Ramos (cell line): ENCODE results near the gene NEGR1.

ENCODE experiments used
- in situ Hi-C: fragments of 300-500 bp; cut with MboI; formaldehyde crosslinking; loops from one replicate; pipeline ENCODE4 v1.14.3; 2022; ENCODE audit warnings: low sequenced_read_pairs; ENCODE audit not compliant: unreplicated experiment

The NEGR1 gene

GRCh38 chr1:71656902-71657301, 625.4 kb downstream of the NEGR1 start:
- in situ Hi-C loops = no loop called here

- in situ Hi-C loops = no loop called here
Observed at GRCh38 chr1:71655604-71656003, 626.7 kb downstream of the NEGR1 start.

- in situ Hi-C loops = no loop called here
Observed at GRCh38 chr1:71653952-71654351, 628.4 kb downstream of the NEGR1 start.

- in situ Hi-C loops = no loop called here
Observed at GRCh38 chr1:71651214-71651613, 631.1 kb downstream of the NEGR1 start.

GRCh38 chr1:71650119-71650518, 632.2 kb downstream of the NEGR1 start:
- in situ Hi-C loops = no loop called here

- in situ Hi-C loops = no loop called here
Observed at GRCh38 chr1:71649608-71650007, 632.7 kb downstream of the NEGR1 start.

- in situ Hi-C loops = no loop called here
Observed at GRCh38 chr1:71647513-71648300, 634.6 kb downstream of the NEGR1 start.

- in situ Hi-C loops = no loop called here
Observed at GRCh38 chr1:71645015-71645414, 637.3 kb downstream of the NEGR1 start.

- in situ Hi-C loops = no loop called here
Observed at GRCh38 chr1:71641903-71642302, 640.4 kb downstream of the NEGR1 start.

GRCh38 chr1:71640998-71641397, 641.3 kb downstream of the NEGR1 start:
- in situ Hi-C loops = no loop called here

- in situ Hi-C loops = no loop called here
Observed at GRCh38 chr1:71640116-71640515, 642.2 kb downstream of the NEGR1 start.

GRCh38 chr1:71638081-71638766, 644.1 kb downstream of the NEGR1 start:
- in situ Hi-C loops = no loop called here

- in situ Hi-C loops = no loop called here
Observed at GRCh38 chr1:71635568-71635967, 646.8 kb downstream of the NEGR1 start.

- in situ Hi-C loops = no loop called here
Observed at GRCh38 chr1:71634159-71634558, 648.2 kb downstream of the NEGR1 start.

GRCh38 chr1:71630073-71630472, 652.3 kb downstream of the NEGR1 start:
- in situ Hi-C loops = no loop called here

GRCh38 chr1:71625004-71625403, 657.3 kb downstream of the NEGR1 start:
- in situ Hi-C loops = no loop called here

- in situ Hi-C loops = no loop called here
Observed at GRCh38 chr1:71623888-71624287, 658.5 kb downstream of the NEGR1 start.

- in situ Hi-C loops = no loop called here
Observed at GRCh38 chr1:71621785-71622184, 660.6 kb downstream of the NEGR1 start.

GRCh38 chr1:71618766-71619530, 663.4 kb downstream of the NEGR1 start:
- in situ Hi-C loops = no loop called here

- in situ Hi-C loops = no loop called here
Observed at GRCh38 chr1:71618191-71618590, 664.1 kb downstream of the NEGR1 start.

- in situ Hi-C loops = no loop called here
Observed at GRCh38 chr1:71610476-71610875, 671.9 kb downstream of the NEGR1 start.
